Ammon's horn (tissue), 1 donor: ENCODE data around the gene ORAI1.
"Not testable (repeated sequence)": the region's sequence is repeated elsewhere in the genome, so short reads cannot be mapped to it uniquely, and the experiment has no call there.

Source experiments
- DNase-seq: peaks from one replicate; pipeline ENCODE4 v3.0.0-alpha.2; 2016; ENCODE audit warnings: low spot score

The ORAI1 gene

GRCh38 chr12:121649322-121649721 lies 23.0 kb downstream of the ORAI1 start:
- no peak for DNase-seq

GRCh38 chr12:121649819-121650353 lies 23.6 kb downstream of the ORAI1 start:
- DNase-seq = no peak

- no peak for DNase-seq
Observed at GRCh38 chr12:121651320-121651719, 25.0 kb downstream of the ORAI1 start.

GRCh38 chr12:121652767-121653497 lies 26.6 kb downstream of the ORAI1 start:
- no peak for DNase-seq

GRCh38 chr12:121653999-121654398 lies 27.7 kb downstream of the ORAI1 start:
- DNase-seq = no peak

- DNase-seq = no peak
Observed at GRCh38 chr12:121656122-121656521, 29.8 kb downstream of the ORAI1 start.

GRCh38 chr12:121657305-121658008 lies 31.1 kb downstream of the ORAI1 start:
- DNase-seq = no peak

GRCh38 chr12:121661353-121662105 lies 35.2 kb downstream of the ORAI1 start:
- not testable (repeated sequence) for DNase-seq

- no peak for DNase-seq
Observed at GRCh38 chr12:121663610-121663929, 37.2 kb downstream of the ORAI1 start.

GRCh38 chr12:121666829-121667228 lies 40.5 kb downstream of the ORAI1 start:
- DNase-seq = not testable (repeated sequence)

GRCh38 chr12:121668750-121669520 lies 42.6 kb downstream of the ORAI1 start:
- DNase-seq = no peak

GRCh38 chr12:121669521-121669900 lies 43.2 kb downstream of the ORAI1 start, which contains the start of gene MORN3:
MORN3 (minus strand) TSS chr12:121669654; CDS start chr12:121669483, 171 bp downstream.
- DNase-seq = no peak

- DNase-seq = no peak
Observed at GRCh38 chr12:121673013-121673511, 46.7 kb downstream of the ORAI1 start.

- no peak for DNase-seq
Observed at GRCh38 chr12:121676190-121676589, 49.9 kb downstream of the ORAI1 start.

GRCh38 chr12:121678305-121678704 lies 52.0 kb downstream of the ORAI1 start:
- DNase-seq = no peak

GRCh38 chr12:121678716-121679300 lies 52.5 kb downstream of the ORAI1 start:
- no peak for DNase-seq

GRCh38 chr12:121679661-121680197 lies 53.4 kb downstream of the ORAI1 start:
- DNase-seq = not testable (repeated sequence)

- no peak for DNase-seq
Observed at GRCh38 chr12:121688966-121689365, 62.6 kb downstream of the ORAI1 start.

- no peak for DNase-seq
Observed at GRCh38 chr12:121689430-121689829, 63.1 kb downstream of the ORAI1 start.
